IMR-90 (cell line): ENCODE data around the gene SMG5.

Experiments
- CHD1 ChIP-seq: IDR thresholded peaks from 2 replicates; pipeline ENCODE4 v1.6.1; 2012; ENCODE audit warnings: low read depth, low read length, improper control_type of control experiment
- CTCF ChIP-seq: conservative IDR thresholded peaks from 2 replicates; pipeline ENCODE4 v1.5.1; 2012; ENCODE audit warnings: mild to moderate bottlenecking, low read depth, low read length, improper control_type of control experiment
- MAZ ChIP-seq: IDR thresholded peaks from 2 replicates; pipeline ENCODE4 v1.6.1; 2012; ENCODE audit warnings: low read depth, mild to moderate bottlenecking, low read length, improper control_type of control experiment, moderate library complexity, borderline replicate concordance
- POLR2A ChIP-seq: IDR thresholded peaks from 2 replicates; pipeline ENCODE4 v1.6.1; 2012; ENCODE audit warnings: mild to moderate bottlenecking, low read depth, low read length
- USF2 ChIP-seq: fragments of 150-350 bp; IDR thresholded peaks from 2 replicates; pipeline ENCODE4 v1.6.1; 2017; ENCODE audit warnings: mild to moderate bottlenecking, antibody characterized with exemption, low read length, low read depth

GRCh38 chr1:156246781-156247459, 35.7 kb downstream of the SMG5 start:
- no peak for TF ChIP-seq CHD1
- TF ChIP-seq MAZ = no peak
- no peak for TF ChIP-seq CTCF
- TF ChIP-seq USF2 = no peak
- no peak for TF ChIP-seq POLR2A
